ENCODE measurements around the gene NAA20.
A peak's percentile ranks its signal among the peaks of the same experiment; 100 is the strongest.
"Not testable (repeated sequence)": the region's sequence is repeated elsewhere in the genome, so short reads cannot be mapped to it uniquely, and the experiment has no call there.

NAA20 gene

DNA sequence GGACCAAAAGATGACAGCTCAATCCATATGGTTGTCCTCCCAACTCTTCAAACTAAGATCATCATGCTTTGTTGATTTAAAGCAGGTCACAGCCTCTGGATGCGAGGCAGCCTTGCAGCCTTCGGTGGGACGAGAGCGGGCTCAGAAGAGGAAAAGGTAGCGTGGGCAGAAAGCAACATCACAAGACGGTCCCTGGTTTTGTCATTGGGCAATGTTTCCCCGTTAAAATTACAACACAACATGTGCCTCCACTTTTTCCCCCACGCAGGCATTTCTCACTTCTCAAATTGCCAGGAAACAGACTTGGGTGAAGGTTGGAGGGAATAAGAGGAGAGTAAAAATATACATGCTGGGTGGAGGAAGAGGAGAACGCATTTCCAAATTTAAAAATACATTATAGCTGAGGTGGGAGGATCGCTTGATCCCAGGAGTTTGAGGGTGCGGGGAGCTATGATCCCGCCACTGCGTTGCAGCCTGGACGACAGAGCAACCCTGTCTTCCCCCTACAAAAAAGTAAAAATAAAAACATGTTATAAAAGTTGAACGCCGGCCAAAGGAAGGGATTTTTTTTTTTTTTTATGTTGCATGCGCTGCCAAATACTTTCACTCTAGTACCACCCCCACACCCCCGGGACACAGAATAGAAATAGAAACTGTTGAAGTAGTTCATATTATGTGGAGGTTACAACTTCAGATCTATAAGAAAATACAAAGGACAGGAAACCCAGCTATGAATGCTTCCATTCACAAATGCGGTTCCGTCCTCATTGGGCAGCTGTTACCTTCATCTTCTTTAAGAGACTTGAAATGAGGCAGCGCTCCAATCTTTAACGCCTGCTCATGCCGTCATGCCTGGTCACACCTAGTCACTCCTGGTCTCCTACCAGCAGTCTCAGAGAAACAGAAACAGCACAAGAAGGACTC, 13.9 kb upstream of the NAA20 start:
- peak; percentile 75 for DNase-seq (ENCODE audit: low read depth)
- TF ChIP-seq, protein P1, sequence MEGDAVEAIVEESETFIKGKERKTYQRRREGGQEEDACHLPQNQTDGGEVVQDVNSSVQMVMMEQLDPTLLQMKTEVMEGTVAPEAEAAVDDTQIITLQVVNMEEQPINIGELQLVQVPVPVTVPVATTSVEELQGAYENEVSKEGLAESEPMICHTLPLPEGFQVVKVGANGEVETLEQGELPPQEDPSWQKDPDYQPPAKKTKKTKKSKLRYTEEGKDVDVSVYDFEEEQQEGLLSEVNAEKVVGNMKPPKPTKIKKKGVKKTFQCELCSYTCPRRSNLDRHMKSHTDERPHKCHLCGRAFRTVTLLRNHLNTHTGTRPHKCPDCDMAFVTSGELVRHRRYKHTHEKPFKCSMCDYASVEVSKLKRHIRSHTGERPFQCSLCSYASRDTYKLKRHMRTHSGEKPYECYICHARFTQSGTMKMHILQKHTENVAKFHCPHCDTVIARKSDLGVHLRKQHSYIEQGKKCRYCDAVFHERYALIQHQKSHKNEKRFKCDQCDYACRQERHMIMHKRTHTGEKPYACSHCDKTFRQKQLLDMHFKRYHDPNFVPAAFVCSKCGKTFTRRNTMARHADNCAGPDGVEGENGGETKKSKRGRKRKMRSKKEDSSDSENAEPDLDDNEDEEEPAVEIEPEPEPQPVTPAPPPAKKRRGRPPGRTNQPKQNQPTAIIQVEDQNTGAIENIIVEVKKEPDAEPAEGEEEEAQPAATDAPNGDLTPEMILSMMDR (conservative IDR thresholded peaks at IDR 0.05; ENCODE audit: control insufficient read depth, insufficient read depth, low read depth, low read length) = no peak
- no peak overlapping the region for H3K4me3 ChIP-seq (ENCODE audit: control insufficient read depth, low read depth, low read length)

DNA sequence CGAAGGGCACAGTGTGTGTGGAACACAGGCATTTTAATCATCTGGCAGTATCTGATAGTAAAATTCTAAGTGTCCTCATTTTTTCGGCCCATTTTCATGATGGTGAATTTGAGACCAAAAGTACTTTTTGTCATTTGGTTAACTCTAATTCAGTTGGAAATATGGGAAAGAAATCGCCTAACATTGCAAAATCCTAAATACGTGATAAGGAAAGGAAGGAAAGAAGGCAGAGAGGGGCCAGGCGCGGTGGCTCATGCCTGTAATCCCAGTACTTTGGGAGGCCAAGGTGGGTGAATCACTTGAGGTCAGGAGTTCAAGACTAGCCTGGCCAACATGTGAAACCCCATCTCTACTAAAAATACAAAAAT, 13.2 kb upstream of the NAA20 start:
- not testable (repeated sequence) for H3K4me3 ChIP-seq (ENCODE audit: control insufficient read depth, low read depth, low read length)

DNA sequence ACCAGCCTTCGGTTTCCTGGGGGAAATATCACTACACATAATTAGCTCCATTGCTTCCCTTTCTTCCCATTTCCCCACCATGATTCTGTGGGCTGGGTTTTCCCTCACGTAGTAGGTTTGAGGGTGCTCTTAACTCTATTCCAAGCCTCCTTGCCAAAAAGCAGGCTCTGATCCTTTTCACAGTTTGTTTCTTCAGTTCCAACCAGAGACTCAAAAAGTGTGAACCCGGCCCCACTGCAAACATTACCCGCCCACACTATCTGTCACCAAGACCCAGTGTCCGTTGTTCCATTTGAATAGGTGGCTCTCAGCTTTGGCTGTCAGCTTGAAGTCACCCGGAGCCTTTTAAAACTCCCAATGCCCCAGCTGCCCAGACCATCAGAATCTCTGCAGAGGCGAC, 11.8 kb upstream of the NAA20 start:
- TF ChIP-seq, protein P1 (conservative IDR thresholded peaks at IDR 0.05; ENCODE audit: control insufficient read depth, insufficient read depth, low read depth, low read length) = no peak
- H3K4me3 ChIP-seq (ENCODE audit: control insufficient read depth, low read depth, low read length) = no peak overlapping the region
- DNase-seq (ENCODE audit: low read depth) = no peak

More for the DNA sequence above, 13.2 kb upstream of the NAA20 start:
- peak; percentile 41 for DNase-seq (ENCODE audit: low read depth)

DNA sequence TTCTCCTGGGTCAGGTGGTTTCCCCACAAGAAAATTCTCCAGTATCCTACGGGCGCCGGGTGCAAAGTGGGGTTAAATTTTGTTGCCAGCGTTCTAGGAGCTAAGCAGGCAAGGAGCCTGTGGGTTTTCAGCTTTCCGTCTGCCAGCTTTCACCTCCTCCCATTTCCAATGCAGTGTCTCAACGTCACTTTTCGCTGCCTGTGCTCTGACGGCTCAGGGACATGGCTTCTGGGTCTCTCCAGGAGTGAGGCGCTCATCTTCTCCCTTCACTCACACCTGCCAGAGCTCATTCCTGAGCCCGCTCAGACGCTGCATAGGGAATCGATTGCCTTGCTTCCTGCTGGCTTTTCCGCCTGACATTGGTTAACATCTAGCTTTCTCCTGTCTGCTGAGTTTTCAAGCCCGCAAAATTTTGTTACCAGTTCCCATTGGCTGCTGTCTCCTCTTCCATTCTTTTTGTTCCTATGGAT, 7.3 kb upstream of the NAA20 start:
- TF ChIP-seq, protein P1 (conservative IDR thresholded peaks at IDR 0.05; ENCODE audit: control insufficient read depth, insufficient read depth, low read depth, low read length) = no peak

DNA sequence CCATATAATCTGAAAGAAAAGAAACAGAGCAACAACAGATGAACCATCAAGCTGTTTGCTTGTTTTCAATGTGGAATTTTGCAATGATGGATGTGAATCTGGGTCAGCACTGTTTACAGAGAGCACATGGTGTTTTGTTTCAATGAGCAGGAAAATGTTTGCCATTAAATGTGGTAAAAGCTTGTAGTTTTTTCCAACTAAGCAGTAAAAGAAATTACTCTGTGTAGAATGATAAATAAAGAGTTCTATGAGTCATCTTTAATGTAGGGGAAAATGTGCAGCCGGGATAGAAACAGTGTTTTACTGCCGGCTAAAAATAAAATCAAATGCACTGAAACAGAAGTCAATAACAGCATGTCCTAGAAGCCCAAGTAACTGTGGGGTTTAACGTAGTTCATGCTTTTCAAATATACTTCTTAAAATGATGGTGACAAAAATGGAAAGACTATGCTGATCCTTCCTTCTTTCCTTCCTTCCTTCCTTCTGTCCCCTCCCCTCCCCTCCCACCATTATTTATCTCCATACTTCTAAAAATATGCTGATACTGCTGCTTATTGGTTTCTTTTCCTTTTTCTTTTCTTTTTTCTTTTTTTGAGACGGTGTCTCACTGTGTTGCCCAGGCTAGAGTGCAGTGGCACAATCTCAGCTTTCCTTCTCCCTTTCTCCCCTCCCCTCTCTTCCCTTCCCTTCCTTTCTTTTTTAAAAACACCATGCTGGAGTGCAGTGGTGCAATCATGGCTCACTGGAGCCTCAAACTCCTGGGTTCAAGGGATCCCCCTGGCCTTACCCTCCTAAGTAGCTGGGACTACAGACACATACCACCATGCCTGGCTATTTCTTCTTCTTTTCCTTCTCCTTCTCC, 6.3 kb upstream of the NAA20 start:
- DNase-seq (ENCODE audit: low read depth) = peak; percentile 75
- TF ChIP-seq, protein P1 (conservative IDR thresholded peaks at IDR 0.05; ENCODE audit: control insufficient read depth, insufficient read depth, low read depth, low read length) = no peak
- H3K4me3 ChIP-seq (ENCODE audit: control insufficient read depth, low read depth, low read length) = no peak overlapping the region

More for the DNA sequence above, 7.3 kb upstream of the NAA20 start:
- no peak overlapping the region for H3K4me3 ChIP-seq (ENCODE audit: control insufficient read depth, low read depth, low read length)
- no peak for DNase-seq (ENCODE audit: low read depth)

DNA sequence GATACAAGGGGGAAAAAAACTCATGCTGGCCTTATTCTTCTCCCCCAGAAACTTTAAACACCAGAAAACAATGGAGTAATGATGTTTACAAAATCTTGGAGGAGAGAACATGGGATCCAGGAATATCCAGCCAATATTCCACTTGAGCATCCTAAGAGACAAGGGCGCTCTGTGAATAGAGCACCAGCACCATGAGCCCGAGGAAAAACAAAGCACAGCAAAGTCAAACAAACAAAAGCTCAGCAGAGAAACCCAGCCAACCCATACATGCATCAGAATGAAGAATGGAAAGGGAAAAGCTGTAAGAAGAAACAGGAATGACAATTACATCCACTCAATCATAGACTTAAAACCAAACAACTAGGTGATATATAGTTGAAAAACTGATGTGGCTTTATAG, 4.6 kb upstream of the NAA20 start:
- no peak overlapping the region for H3K4me3 ChIP-seq (ENCODE audit: control insufficient read depth, low read depth, low read length)
- TF ChIP-seq, protein P1 (conservative IDR thresholded peaks at IDR 0.05; ENCODE audit: control insufficient read depth, insufficient read depth, low read depth, low read length) = no peak
- no peak for DNase-seq (ENCODE audit: low read depth)

DNA sequence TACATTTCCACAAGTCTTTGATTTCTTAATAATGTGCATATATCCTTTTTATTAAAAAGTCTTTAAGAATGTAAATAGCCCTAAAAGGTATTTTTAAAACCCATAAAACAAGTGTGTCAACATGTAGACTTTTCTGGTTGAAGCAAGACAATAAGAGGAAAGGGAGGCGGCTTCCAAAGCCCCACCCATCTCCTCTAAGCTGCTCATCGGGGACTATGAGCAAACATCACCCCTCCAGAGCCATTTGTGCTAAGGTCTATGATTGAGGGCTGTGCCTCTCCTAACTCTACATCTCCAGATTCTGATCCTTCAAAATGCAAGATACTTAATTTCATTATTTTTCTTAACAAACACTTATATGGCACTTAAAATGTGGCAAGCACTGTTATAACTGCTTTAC, 2.5 kb upstream of the NAA20 start:
- TF ChIP-seq, protein P1 (conservative IDR thresholded peaks at IDR 0.05; ENCODE audit: control insufficient read depth, insufficient read depth, low read depth, low read length) = no peak
- no peak for DNase-seq (ENCODE audit: low read depth)

More for the DNA sequence above, 2.5 kb upstream of the NAA20 start:
- no peak overlapping the region for H3K4me3 ChIP-seq (ENCODE audit: control insufficient read depth, low read depth, low read length)
